Fibroblast of lung (primary cell): ENCODE data around the gene ECEL1. TPM values are rescaled to one million over a fixed set of nuclear protein-coding genes. Genes with fewer than 3 reads are reported as not detected.

ENCODE experiments used
- DNase-seq, 2 donors: peaks; one replicate each; pipeline versions ENCODE4 v3.0.0 to v3.0.0-alpha.2; 2010; ENCODE audit warnings: low read depth in 2 of 2
- H2AFZ ChIP-seq: 2 replicates; pipeline ENCODE4 v1.5.1; 2012; ENCODE audit warnings: low read length, control low read depth, inconsistent platforms
- H3K27ac ChIP-seq: 2 replicates; pipeline ENCODE4 v1.5.1; 2011; ENCODE audit warnings: low read length, control low read depth; ENCODE audit not compliant: insufficient read depth
- H3K27me3 ChIP-seq: 2 replicates; pipeline ENCODE4 v1.5.1; 2011; ENCODE audit warnings: mild to moderate bottlenecking, low read length; ENCODE audit not compliant: control insufficient read depth, insufficient read depth
- H3K36me3 ChIP-seq: 2 replicates; pipeline ENCODE4 v1.5.1; 2011; ENCODE audit warnings: low read length; ENCODE audit not compliant: control insufficient read depth, insufficient read depth
- H3K4me1 ChIP-seq: 2 replicates; pipeline ENCODE4 v1.5.1; 2011; ENCODE audit warnings: low read length; ENCODE audit not compliant: control insufficient read depth, insufficient read depth; ENCODE audit errors: extremely low read depth
- H3K4me2 ChIP-seq: 2 replicates; pipeline ENCODE4 v1.5.1; 2011; ENCODE audit warnings: low read length, control low read depth; ENCODE audit not compliant: insufficient read depth; ENCODE audit errors: extremely low read depth
- H3K4me3 ChIP-seq, 4 experiments: fragments of 200-600 bp in 1 of 4; sonication (generic) in 1 of 4; replicated peaks in 1 of 4; 2 replicates each; pipeline ENCODE4 v1.5.1; 2011 to 2016; ENCODE audit warnings: low read length in 4 of 4, low read depth in 3 of 4, mild to moderate bottlenecking in 3 of 4, control low read depth in 2 of 4, inconsistent platforms in 1 of 4, mixed read lengths in 1 of 4; ENCODE audit not compliant: insufficient read depth in 1 of 4; ENCODE audit errors: control extremely low read depth in 1 of 4
- H3K79me2 ChIP-seq: 2 replicates; pipeline ENCODE4 v1.5.1; 2012; ENCODE audit warnings: mild to moderate bottlenecking, low read length, inconsistent platforms; ENCODE audit not compliant: control insufficient read depth, insufficient read depth
- H3K9ac ChIP-seq: 2 replicates; pipeline ENCODE4 v1.5.1; 2011; ENCODE audit warnings: mild to moderate bottlenecking, low read length, control low read depth; ENCODE audit not compliant: insufficient read depth
- H3K9me3 ChIP-seq: 2 replicates; pipeline ENCODE4 v1.5.1; 2012; ENCODE audit warnings: low read depth, low read length; ENCODE audit not compliant: control insufficient read depth, insufficient read depth
- H4K20me1 ChIP-seq: 2 replicates; pipeline ENCODE4 v1.5.1; 2011; ENCODE audit warnings: low read length; ENCODE audit not compliant: control insufficient read depth, insufficient read depth; ENCODE audit errors: extremely low read depth
- CTCF ChIP-seq, 2 donors: IDR thresholded peaks in 1 of 2; conservative IDR thresholded peaks in 1 of 2; 1 replicate in 1 of 2; 2 replicates in 1 of 2; pipeline ENCODE4 v1.5.1; 2011 to 2012; ENCODE audit warnings: low read length in 2 of 2, control low read depth in 1 of 2, inconsistent platforms in 1 of 2, low read depth in 1 of 2, mild to moderate bottlenecking in 1 of 2
- EZH2 ChIP-seq: IDR thresholded peaks from 2 replicates; pipeline ENCODE4 v1.5.1; 2012; ENCODE audit warnings: low read length, control low read depth, mild to moderate bottlenecking; ENCODE audit errors: missing control alignments
- polyA plus RNA-seq, 2 donors: library from polyadenylated mRNA; depleted of rRNA in 1 of 2; stranded (reverse) in 1 of 2; unstranded in 1 of 2; fragments of >200 nt; gene quantifications; 2 replicates each; pipeline ENCODE4 v1.2.1, GENCODE V29; 2011 to 2012; ENCODE audit warnings: missing spikeins in 1 of 2
- total RNA-seq: library from RNA; depleted of rRNA; stranded (reverse); fragments of >200 nt; gene quantifications from 2 replicates; pipeline ENCODE4 v1.2.1, GENCODE V29; 2014

The ECEL1 gene
- total and polyA plus RNA-seq, 2 donors (not counting 1 experiment from before 2014, with no cell fraction given) = not detected

- no peak overlapping the region for H3K4me3 ChIP-seq
- H3K27ac ChIP-seq = no peak overlapping the region
- no peaks in the 10 kb centered on the region for H3K4me1 ChIP-seq
- peaks cover 3% of the 10 kb centered on the region for H3K27me3 ChIP-seq
- H3K9ac ChIP-seq = no peak overlapping the region
- H3K4me2 ChIP-seq = no peak overlapping the region
- H4K20me1 ChIP-seq = no peaks in the 10 kb centered on the region
- H3K9me3 ChIP-seq = no peaks in the 10 kb centered on the region
- no peak for DNase-seq
- H3K79me2 ChIP-seq = no peaks in the 10 kb centered on the region
- H3K36me3 ChIP-seq = no peaks in the 10 kb centered on the region
- TF ChIP-seq CTCF (conservative IDR thresholded peaks at IDR 0.05 in 1 of 2, IDR thresholded peaks at IDR 0.05 in 1 of 2; ENCODE audit: low read depth in 1 of 2, low read length in 2 of 2) = no peak
- TF ChIP-seq EZH2 = no peak
- H2AFZ ChIP-seq = no peak overlapping the region
Measured at GRCh38 chr2:232458661-232459418, 28.8 kb downstream of the ECEL1 start.

GRCh38 chr2:232458051-232458660 is 29.5 kb downstream of the ECEL1 start:
- no peak overlapping the region for H3K27ac ChIP-seq
- no peak overlapping the region for H3K4me2 ChIP-seq
- DNase-seq = no peak
- no peaks in the 10 kb centered on the region for H3K36me3 ChIP-seq
- H2AFZ ChIP-seq = no peak overlapping the region
- no peaks in the 10 kb centered on the region for H3K9me3 ChIP-seq
- no peaks in the 10 kb centered on the region for H4K20me1 ChIP-seq
- H3K4me3 ChIP-seq = no peak overlapping the region
- TF ChIP-seq CTCF (conservative IDR thresholded peaks at IDR 0.05 in 1 of 2, IDR thresholded peaks at IDR 0.05 in 1 of 2; ENCODE audit: low read depth in 1 of 2, low read length in 2 of 2) (no peak), EZH2 (no peak)
- H3K9ac ChIP-seq = no peak overlapping the region
- H3K27me3 ChIP-seq = peaks cover 3% of the 10 kb centered on the region
- no peaks in the 10 kb centered on the region for H3K4me1 ChIP-seq
- H3K79me2 ChIP-seq = no peaks in the 10 kb centered on the region

GRCh38 chr2:232457121-232458011 is 30.3 kb downstream of the ECEL1 start:
- Histone ChIP-seq H2AFZ (no peak overlapping the region), H4K20me1 (no peaks in the 10 kb centered on the region), H3K4me3 (no peak overlapping the region), H3K9me3 (no peaks in the 10 kb centered on the region), H3K4me1 (no peaks in the 10 kb centered on the region), H3K79me2 (no peaks in the 10 kb centered on the region), H3K4me2 (no peak overlapping the region), H3K27me3 (peaks cover 1% of the 10 kb centered on the region), H3K9ac (no peak overlapping the region), H3K36me3 (no peaks in the 10 kb centered on the region), H3K27ac (no peak overlapping the region)
- no peak for DNase-seq
- TF ChIP-seq CTCF (conservative IDR thresholded peaks at IDR 0.05 in 1 of 2, IDR thresholded peaks at IDR 0.05 in 1 of 2; ENCODE audit: low read depth in 1 of 2, low read length in 2 of 2) (no peak), EZH2 (no peak)
